ENCODE results near the gene IQGAP2. TPM values are rescaled to one million over a fixed set of nuclear protein-coding genes. Genes with fewer than 3 reads are reported as not detected.

IQGAP2 gene
- total and polyA plus RNA-seq, 9 of the 15 experiments (the other 6 are each of a cell fraction or from before 2014, with no cell fraction given): 8.7 to 23.2 (median 17.4) TPM

GRCh38 chr5:76364226-76364589 is 38.9 kb upstream of the IQGAP2 start:
- ATAC-seq (no peak), DNase-seq (ENCODE audit: extremely low read depth in 1 of 4, low spot score in 3 of 4) (no peak), FAIRE-seq (no peak)
- Histone ChIP-seq H3K4me1 (replicated peaks in 1 of 2; ENCODE audit: control insufficient read depth in 2 of 2, insufficient read depth in 2 of 2, low read length in 2 of 2) (peaks cover 6 to 37% of the 10 kb centered on the region in 2 experiments; a peak in 4 of 5 replicates), H3K27me3 (ENCODE audit: control insufficient read depth in 2 of 2, insufficient read depth in 2 of 2, low read length in 2 of 2) (no peaks in the 10 kb centered on the region), H3K9me1 (ENCODE audit: control insufficient read depth, insufficient read depth, low read length) (no peaks in the 10 kb centered on the region), H3K27ac (ENCODE audit: extremely low read depth, low read depth, low read length) (peak overlapping the region; percentile 98), H3K4me2 (ENCODE audit: insufficient read depth, low read length) (peak overlapping the region; percentile 95), H3K9ac (ENCODE audit: insufficient read depth in 1 of 2, low read depth in 2 of 2, low read length in 2 of 2) (peak overlapping the region in 1 of 2 experiments; percentile 76; a peak in 3 of 4 replicates), H3K79me2 (ENCODE audit: control insufficient read depth, insufficient read depth, low read length) (no peaks in the 10 kb centered on the region), H3K36me3 (ENCODE audit: control insufficient read depth, insufficient read depth, low read length) (no peaks in the 10 kb centered on the region), H4K20me1 (replicated peaks; ENCODE audit: control insufficient read depth, insufficient read depth, low read length) (no peaks in the 10 kb centered on the region), H3K9me3 (replicated peaks; ENCODE audit: control insufficient read depth, insufficient read depth, low read depth, low read length) (no peaks in the 10 kb centered on the region), H3K4me3 (peak overlapping the region; percentile 22; the same call in 1 of the 2 replicates), H2AFZ (ENCODE audit: low read depth, low read length) (peak overlapping the region; percentile 97)
- TF ChIP-seq NRF1 (conservative IDR thresholded peaks at IDR 0.05 in 1 of 2, IDR thresholded peaks at IDR 0.05 in 1 of 2): 0 out of 4 replicates have a peak, but pooled peaks of 1 of the 2 experiments have one; percentile 10
- TF ChIP-seq PBX2 (CRISPR knock-in tag; IDR thresholded peaks at IDR 0.05; ENCODE audit: low read depth): no peak
- 0 out of 2 replicates have a peak, but pooled peaks have one; percentile 3 for TF ChIP-seq PBX2 (tag; conservative IDR thresholded peaks at IDR 0.05; ENCODE audit: low read depth)
- 0 out of 2 replicates have a peak, but pooled peaks have one; percentile 5 for TF ChIP-seq FOSL1 (tag; conservative IDR thresholded peaks at IDR 0.05)
- TF ChIP-seq EGR1 (conservative IDR thresholded peaks at IDR 0.05): no peak
- TF ChIP-seq ZBTB11 (CRISPR knock-in tag; IDR thresholded peaks at IDR 0.05): peak in 1 of 3 experiments; percentile 42; a peak in 2 of 6 replicates
- TF ChIP-seq POLR3A (IDR thresholded peaks at IDR 0.05; ENCODE audit: borderline replicate concordance, extremely low read depth, insufficient read depth, insufficient read length): no peak
- no peak for TF ChIP-seq ATF1 (CRISPR knock-in tag; IDR thresholded peaks at IDR 0.05)
- peak; percentile 9; the same call in 1 of the 2 replicates for TF ChIP-seq ATF1 (tag; IDR thresholded peaks at IDR 0.05)
- peak; percentile 10; the same call in 1 of the 2 replicates for TF ChIP-seq ZFX (CRISPR knock-in tag; IDR thresholded peaks at IDR 0.05)
- intact Hi-C loops (cut with micrococcal nuclease) (loop anchor here (5.0 kb wide), 2 partner anchors 38 to 47 kb away; partner anchors contain the start of gene IQGAP2), in situ Hi-C loops (cut with MboI) (no loop called here)
- POLR2A ChIA-PET: interaction anchor here (1.2 to 1.6 kb wide), 3 partner anchors 8 to 14 kb away, joined by 7 to 9 read pairs (median 8); no protein-coding TSS in a partner anchor
- WGBS (ENCODE audit: insufficient coverage, low coverage, missing lambda C conversion rate): 13% methylated on average over 2 of the region's 2 CpGs
- no TSS peak for BruUV-seq (replicated peaks)
- CTCF ChIA-PET (ENCODE audit: low intra/inter-chr PET ratio): no interaction called here
